ENCODE measurements around the gene FALEC.

DNA sequence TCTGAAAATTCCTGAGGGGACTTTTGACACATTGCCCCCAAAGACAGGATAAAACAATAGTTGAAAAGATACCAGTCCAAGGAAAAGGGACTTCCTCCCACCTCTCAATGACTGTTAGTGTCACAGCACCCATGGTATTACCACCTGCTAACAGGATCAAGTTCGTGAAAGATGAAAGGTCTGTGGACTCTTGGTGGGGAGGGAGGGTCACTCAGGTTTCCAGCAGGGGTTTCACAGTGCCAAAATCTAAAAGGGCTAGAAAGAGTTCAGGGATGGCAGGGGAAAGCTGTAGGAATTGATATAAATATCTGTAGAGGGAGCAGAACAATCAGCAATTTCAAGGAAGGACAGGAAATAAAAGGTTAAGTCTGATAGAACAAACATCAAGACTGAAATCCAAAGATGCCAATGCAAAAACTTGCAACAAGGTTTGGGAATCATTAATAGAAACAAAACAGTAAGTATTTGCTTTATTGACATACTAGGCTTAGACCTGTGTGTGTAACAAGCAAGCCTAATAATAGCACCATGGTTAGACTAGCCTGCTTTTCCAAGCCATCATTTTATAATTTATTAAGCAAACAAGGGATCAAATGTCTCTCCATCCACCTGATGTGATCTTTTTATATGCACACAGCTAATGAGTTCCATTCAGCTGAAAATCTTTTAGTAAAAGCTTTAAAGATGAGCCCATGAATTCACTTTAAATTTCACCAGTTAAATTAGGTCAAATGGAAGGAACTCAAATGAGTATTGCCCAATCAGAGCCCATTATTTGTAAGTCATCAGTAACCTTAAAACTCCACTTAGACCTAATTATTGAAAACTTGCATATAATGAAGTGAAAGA is 60.2 kb downstream of the FALEC start:
- TF ChIP-seq, protein P1, sequence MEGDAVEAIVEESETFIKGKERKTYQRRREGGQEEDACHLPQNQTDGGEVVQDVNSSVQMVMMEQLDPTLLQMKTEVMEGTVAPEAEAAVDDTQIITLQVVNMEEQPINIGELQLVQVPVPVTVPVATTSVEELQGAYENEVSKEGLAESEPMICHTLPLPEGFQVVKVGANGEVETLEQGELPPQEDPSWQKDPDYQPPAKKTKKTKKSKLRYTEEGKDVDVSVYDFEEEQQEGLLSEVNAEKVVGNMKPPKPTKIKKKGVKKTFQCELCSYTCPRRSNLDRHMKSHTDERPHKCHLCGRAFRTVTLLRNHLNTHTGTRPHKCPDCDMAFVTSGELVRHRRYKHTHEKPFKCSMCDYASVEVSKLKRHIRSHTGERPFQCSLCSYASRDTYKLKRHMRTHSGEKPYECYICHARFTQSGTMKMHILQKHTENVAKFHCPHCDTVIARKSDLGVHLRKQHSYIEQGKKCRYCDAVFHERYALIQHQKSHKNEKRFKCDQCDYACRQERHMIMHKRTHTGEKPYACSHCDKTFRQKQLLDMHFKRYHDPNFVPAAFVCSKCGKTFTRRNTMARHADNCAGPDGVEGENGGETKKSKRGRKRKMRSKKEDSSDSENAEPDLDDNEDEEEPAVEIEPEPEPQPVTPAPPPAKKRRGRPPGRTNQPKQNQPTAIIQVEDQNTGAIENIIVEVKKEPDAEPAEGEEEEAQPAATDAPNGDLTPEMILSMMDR (IDR thresholded peaks at IDR 0.05) = no peak
- TF ChIP-seq POLR2A (IDR thresholded peaks at IDR 0.05) = no peak

Measured in adrenal gland (tissue), 5 donors.